ENCODE results near the gene NDE1.
A peak's percentile ranks its signal among the peaks of the same experiment; 100 is the strongest.

Gene NDE1

GRCh38 chr16:15620611-15621195 is 29.3 kb upstream of the NDE1 start:
- no peak for TF ChIP-seq CTCF (IDR thresholded peaks at IDR 0.05; ENCODE audit: low read depth, low read length)
- no peak overlapping the region for H3K4me3 ChIP-seq (replicated peaks in 1 of 2; ENCODE audit: low read depth in 2 of 2, low read length in 2 of 2)
- peak in 1 of 2 donors; percentile 21 for DNase-seq (ENCODE audit: low read depth in 2 of 2)

GRCh38 chr16:15621456-15621855 is 28.6 kb upstream of the NDE1 start:
- DNase-seq (ENCODE audit: low read depth in 2 of 2), result no peak
- no peak overlapping the region for H3K4me3 ChIP-seq (replicated peaks in 1 of 2; ENCODE audit: low read depth in 2 of 2, low read length in 2 of 2)
- no peak for TF ChIP-seq CTCF (IDR thresholded peaks at IDR 0.05; ENCODE audit: low read depth, low read length)

GRCh38 chr16:15621889-15622288 is 28.2 kb upstream of the NDE1 start:
- TF ChIP-seq CTCF (IDR thresholded peaks at IDR 0.05; ENCODE audit: low read depth, low read length), result no peak
- no peak overlapping the region for H3K4me3 ChIP-seq (replicated peaks in 1 of 2; ENCODE audit: low read depth in 2 of 2, low read length in 2 of 2)
- no peak for DNase-seq (ENCODE audit: low read depth in 2 of 2)

GRCh38 chr16:15631730-15632409 is 18.2 kb upstream of the NDE1 start:
- no peak overlapping the region for H3K4me3 ChIP-seq (replicated peaks in 1 of 2; ENCODE audit: low read depth in 2 of 2, low read length in 2 of 2)
- TF ChIP-seq CTCF (IDR thresholded peaks at IDR 0.05; ENCODE audit: low read depth, low read length), result no peak
- DNase-seq (ENCODE audit: low read depth in 2 of 2), result no peak

GRCh38 chr16:15635926-15636325 is 14.1 kb upstream of the NDE1 start:
- H3K4me3 ChIP-seq (replicated peaks in 1 of 2; ENCODE audit: low read depth in 2 of 2, low read length in 2 of 2), result no peak overlapping the region
- DNase-seq (ENCODE audit: low read depth in 2 of 2), result no peak
- TF ChIP-seq CTCF (IDR thresholded peaks at IDR 0.05; ENCODE audit: low read depth, low read length), result no peak

- H3K4me3 ChIP-seq (replicated peaks in 1 of 2; ENCODE audit: low read depth in 2 of 2, low read length in 2 of 2), result no peak overlapping the region
- TF ChIP-seq CTCF (IDR thresholded peaks at IDR 0.05; ENCODE audit: low read depth, low read length), result no peak
- DNase-seq (ENCODE audit: low read depth in 2 of 2), result no peak
These were observed 13.6 kb upstream of the NDE1 start for GRCh38 chr16:15636392-15636873.

Data from cardiac fibroblast (primary cell).